ENCODE data around the gene CSPG4.

DNA sequence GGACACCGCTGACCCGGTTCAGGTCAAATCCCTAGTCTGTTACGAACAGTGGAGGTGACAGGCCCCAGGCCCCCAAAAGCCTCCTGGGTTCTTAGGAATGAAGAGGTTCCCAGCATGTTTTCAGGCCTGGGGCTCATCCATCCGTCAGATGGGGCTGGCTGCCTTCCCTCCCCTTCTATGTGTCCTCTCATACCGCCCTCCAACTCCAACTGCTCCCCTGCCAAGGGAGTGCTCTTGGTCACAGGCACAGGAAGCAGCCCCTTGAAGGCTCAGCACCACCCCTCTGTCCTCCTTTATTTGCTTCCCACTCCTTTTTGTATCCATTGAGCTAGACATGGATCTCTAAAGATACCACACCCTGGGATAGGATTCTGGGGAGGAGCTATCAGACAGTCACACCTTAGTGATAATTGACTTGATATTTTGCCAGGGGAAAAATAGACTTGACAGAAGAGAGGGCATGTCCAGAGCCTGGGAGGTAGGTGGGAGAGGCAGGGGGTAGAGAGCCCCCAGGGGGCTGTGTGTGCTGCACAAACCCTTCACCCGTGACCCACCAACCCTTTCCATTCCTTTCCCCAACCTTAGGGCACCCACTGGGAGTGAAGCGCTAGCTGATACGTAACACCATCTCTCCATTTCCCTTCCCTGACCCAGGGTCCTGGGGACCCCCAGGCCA lies 10.7 kb upstream of the CSPG4 start:
- TF ChIP-seq, protein P1, sequence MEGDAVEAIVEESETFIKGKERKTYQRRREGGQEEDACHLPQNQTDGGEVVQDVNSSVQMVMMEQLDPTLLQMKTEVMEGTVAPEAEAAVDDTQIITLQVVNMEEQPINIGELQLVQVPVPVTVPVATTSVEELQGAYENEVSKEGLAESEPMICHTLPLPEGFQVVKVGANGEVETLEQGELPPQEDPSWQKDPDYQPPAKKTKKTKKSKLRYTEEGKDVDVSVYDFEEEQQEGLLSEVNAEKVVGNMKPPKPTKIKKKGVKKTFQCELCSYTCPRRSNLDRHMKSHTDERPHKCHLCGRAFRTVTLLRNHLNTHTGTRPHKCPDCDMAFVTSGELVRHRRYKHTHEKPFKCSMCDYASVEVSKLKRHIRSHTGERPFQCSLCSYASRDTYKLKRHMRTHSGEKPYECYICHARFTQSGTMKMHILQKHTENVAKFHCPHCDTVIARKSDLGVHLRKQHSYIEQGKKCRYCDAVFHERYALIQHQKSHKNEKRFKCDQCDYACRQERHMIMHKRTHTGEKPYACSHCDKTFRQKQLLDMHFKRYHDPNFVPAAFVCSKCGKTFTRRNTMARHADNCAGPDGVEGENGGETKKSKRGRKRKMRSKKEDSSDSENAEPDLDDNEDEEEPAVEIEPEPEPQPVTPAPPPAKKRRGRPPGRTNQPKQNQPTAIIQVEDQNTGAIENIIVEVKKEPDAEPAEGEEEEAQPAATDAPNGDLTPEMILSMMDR (IDR thresholded peaks at IDR 0.05; ENCODE audit: low read length): no peak
- TF ChIP-seq EZH2phosphoT487 (IDR thresholded peaks at IDR 0.05; ENCODE audit: low read length): no peak

Measured in MM.1S (cell line).